SK-N-SH (cell line): ENCODE results near the gene NR2E3. TPM values are rescaled to one million over a fixed set of nuclear protein-coding genes. Genes with fewer than 3 reads are reported as not detected.

ENCODE experiments used
- polyA plus RNA-seq, 3 experiments: library from polyadenylated mRNA; depleted of rRNA; stranded (reverse); fragments of >200 nt; gene quantifications; 2 replicates each; pipeline ENCODE4 v1.2.3, GENCODE V29; 2012
- small RNA-seq, 7 experiments: library from RNA; depleted of rRNA; stranded (forward); fragments of <200 nt; gene quantifications; one replicate each; pipeline ENCODE3, GENCODE V24; 2012

NR2E3 gene
- polyA plus RNA-seq, 1 of the 3 experiments (the other 2 are of a cell fraction): 0.18 TPM

Small RNAs within 50 kb of the gene (small RNA-seq; reads per million reads assigned to genes)
- 0 reads per million in 7 experiments for gene RNA5SP399
